GM23248 (cell line): Measurements from ENCODE around the gene C3orf85. TPM values are rescaled to one million over a fixed set of nuclear protein-coding genes. Genes with fewer than 3 reads are reported as not detected.

ENCODE experiments used
- DNase-seq: peaks from one replicate; pipeline ENCODE4 v3.0.0-alpha.2; 2015
- H2AFZ ChIP-seq: fragments of 200-600 bp; sonication (generic); 2 replicates; pipeline ENCODE4 v1.6.1; 2016; ENCODE audit warnings: antibody characterized with exemption
- H3F3A ChIP-seq: fragments of 200-600 bp; sonication (generic); 2 replicates; pipeline ENCODE4 v1.6.1; 2016; ENCODE audit warnings: mild to moderate bottlenecking, antibody characterized with exemption, mixed run types; ENCODE audit not compliant: insufficient read depth
- H3K27ac ChIP-seq: fragments of 200-600 bp; sonication (generic); 2 replicates; pipeline ENCODE4 v1.5.1; 2016; ENCODE audit warnings: mild to moderate bottlenecking
- H3K27me3 ChIP-seq: fragments of 200-600 bp; sonication (generic); replicated peaks from 2 replicates; pipeline ENCODE4 v1.6.1; 2016; ENCODE audit warnings: mild to moderate bottlenecking; ENCODE audit not compliant: insufficient read depth
- H3K36me3 ChIP-seq: fragments of 200-600 bp; sonication (generic); 2 replicates; pipeline ENCODE4 v1.6.1; 2016; ENCODE audit warnings: low read depth, mild to moderate bottlenecking
- H3K4me1 ChIP-seq: fragments of 200-600 bp; sonication (generic); 2 replicates; pipeline ENCODE4 v1.6.1; 2016; ENCODE audit warnings: mild to moderate bottlenecking; ENCODE audit not compliant: insufficient read depth
- H3K4me2 ChIP-seq: fragments of 200-600 bp; sonication (generic); one replicate; pipeline ENCODE4 v1.6.1; 2016; ENCODE audit warnings: mild to moderate bottlenecking; ENCODE audit not compliant: unreplicated experiment
- H3K4me3 ChIP-seq: fragments of 200-600 bp; sonication (generic); 2 replicates; pipeline ENCODE4 v1.5.1; 2016; ENCODE audit warnings: mild to moderate bottlenecking
- H3K79me2 ChIP-seq: fragments of 200-600 bp; sonication (generic); 2 replicates; pipeline ENCODE4 v1.6.1; 2016; ENCODE audit warnings: mild to moderate bottlenecking; ENCODE audit not compliant: insufficient read depth
- H3K9ac ChIP-seq: fragments of 200-600 bp; sonication (generic); 2 replicates; pipeline ENCODE4 v1.6.1; 2016; ENCODE audit warnings: mild to moderate bottlenecking
- H3K9me2 ChIP-seq: fragments of 200-600 bp; sonication (generic); 2 replicates; pipeline ENCODE4 v1.6.1; 2016; ENCODE audit warnings: mixed run types, mild to moderate bottlenecking, moderate library complexity; ENCODE audit not compliant: insufficient read depth
- H3K9me3 ChIP-seq: fragments of 200-600 bp; sonication (generic); one replicate; pipeline ENCODE4 v1.6.1; 2017; ENCODE audit warnings: low read depth
- H4K20me1 ChIP-seq: fragments of 200-600 bp; sonication (generic); 2 replicates; pipeline ENCODE4 v1.6.0; 2016; ENCODE audit not compliant: insufficient read depth
- EZH2 ChIP-seq: fragments of 200-600 bp; sonication (generic); IDR thresholded peaks from 2 replicates; pipeline ENCODE4 v1.6.1; 2018; ENCODE audit warnings: antibody characterized with exemption, mild to moderate bottlenecking; ENCODE audit not compliant: insufficient read depth, poor library complexity, severe bottlenecking
- EZH2phosphoT487 ChIP-seq: fragments of 200-600 bp; sonication (generic); IDR thresholded peaks from 2 replicates; pipeline ENCODE4 v1.6.1; 2018; ENCODE audit warnings: antibody characterized with exemption, moderate library complexity, mild to moderate bottlenecking, low read depth; ENCODE audit not compliant: insufficient read depth
- WGBS, 2 experiments: methylation state at CpG; one replicate each; pipeline ENCODE4 v1.1.6; 2015 to 2017; ENCODE audit warnings: low lambda C conversion rate in 2 of 2, low coverage in 1 of 2; ENCODE audit errors: missing lambda C conversion rate in 2 of 2; 5-methylcytosine and 5-hydroxymethylcytosine counted together
- in situ Hi-C: fragments of 300-500 bp; cut with MboI; formaldehyde crosslinking; loops from 2 replicates; pipeline ENCODE4 v1.15.0; 2020
- polyA plus RNA-seq: library from polyadenylated mRNA; unstranded; fragments of >200 nt; fragmentation: Nextera tagmentation; extraction: Ambion mirVana; gene quantifications from 2 replicates; pipeline ENCODE4 v1.2.1, GENCODE V29; 2016
- total RNA-seq: library from RNA; depleted of rRNA; stranded (reverse); fragments of >200 nt; shearing (Covaris generic); gene quantifications from 2 replicates; pipeline ENCODE4 v1.2.3, GENCODE V29; 2014

The C3orf85 gene
- total and polyA plus RNA-seq, 2 experiments from 2014 or later: not detected

GRCh38 chr3:109154979-109155378 is 18.5 kb downstream of the C3orf85 start:
- no peak overlapping the region for H3K4me2 ChIP-seq
- in situ Hi-C loops: no loop called here
- no peaks in the 10 kb centered on the region for H3K9me3 ChIP-seq
- DNase-seq: no peak
- no peaks in the 10 kb centered on the region for H4K20me1 ChIP-seq
- no peaks in the 10 kb centered on the region for H3K9me2 ChIP-seq
- TF ChIP-seq EZH2: no peak
- TF ChIP-seq EZH2phosphoT487: no peak
- H3K27ac ChIP-seq: no peak overlapping the region
- H3K27me3 ChIP-seq: no peaks in the 10 kb centered on the region
- H3F3A ChIP-seq: no peaks in the 10 kb centered on the region
- no peaks in the 10 kb centered on the region for H3K36me3 ChIP-seq
- 11 to 17% methylated on average over 2 of the region's 2 CpGs for WGBS, 2 experiments
- no peak overlapping the region for H3K9ac ChIP-seq
- H3K4me3 ChIP-seq: no peak overlapping the region
- H3K79me2 ChIP-seq: no peaks in the 10 kb centered on the region
- H3K4me1 ChIP-seq: no peaks in the 10 kb centered on the region
- H2AFZ ChIP-seq: no peak overlapping the region

- Histone ChIP-seq H3K9me3 (no peaks in the 10 kb centered on the region), H3K27me3 (no peaks in the 10 kb centered on the region), H3K27ac (no peak overlapping the region), H3K79me2 (no peaks in the 10 kb centered on the region), H2AFZ (no peak overlapping the region), H3K9me2 (no peaks in the 10 kb centered on the region), H3F3A (no peaks in the 10 kb centered on the region), H3K4me3 (no peak overlapping the region), H4K20me1 (no peaks in the 10 kb centered on the region), H3K9ac (no peak overlapping the region), H3K4me2 (no peak overlapping the region), H3K36me3 (no peaks in the 10 kb centered on the region), H3K4me1 (no peaks in the 10 kb centered on the region)
- in situ Hi-C loops: no loop called here
- 2 to 5% methylated on average over 1 of the region's 1 CpG for WGBS, 2 experiments
- no peak for DNase-seq
- TF ChIP-seq EZH2 (no peak), EZH2phosphoT487 (no peak)
These were observed 19.3 kb downstream of the C3orf85 start for GRCh38 chr3:109155828-109156227.

- Histone ChIP-seq H3K9ac (no peak overlapping the region), H3K36me3 (no peaks in the 10 kb centered on the region), H3K27ac (no peak overlapping the region), H3K9me3 (no peaks in the 10 kb centered on the region), H3K9me2 (no peaks in the 10 kb centered on the region), H3F3A (no peaks in the 10 kb centered on the region), H3K79me2 (no peaks in the 10 kb centered on the region), H3K27me3 (no peaks in the 10 kb centered on the region), H3K4me3 (no peak overlapping the region), H3K4me2 (no peak overlapping the region), H4K20me1 (no peaks in the 10 kb centered on the region), H2AFZ (no peak overlapping the region), H3K4me1 (no peaks in the 10 kb centered on the region)
- WGBS, 2 experiments: 41 to 51% methylated on average over 2 of the region's 2 CpGs
- no peak for DNase-seq
- in situ Hi-C loops: no loop called here
- TF ChIP-seq EZH2: no peak
- no peak for TF ChIP-seq EZH2phosphoT487
These were observed 25.1 kb downstream of the C3orf85 start for GRCh38 chr3:109161487-109162123.

DNA sequence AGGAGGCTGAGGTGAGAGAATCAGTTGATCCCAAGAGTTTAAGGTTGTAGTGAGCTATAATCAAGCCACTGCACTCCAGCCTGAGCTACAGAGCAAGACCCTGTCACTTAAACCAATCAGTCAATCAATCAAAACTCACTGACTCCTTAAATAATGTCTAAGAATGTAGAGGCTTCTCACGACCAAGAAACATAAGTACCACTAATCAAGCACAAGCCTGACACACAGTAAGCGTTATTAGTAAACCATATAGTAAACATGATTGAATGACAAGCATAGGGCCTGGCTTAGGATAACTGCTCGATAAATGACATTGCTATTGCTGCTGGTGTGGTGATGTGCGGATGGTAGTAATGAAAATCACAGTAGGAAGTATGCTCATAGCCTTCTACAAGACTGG is 29.4 kb downstream of the C3orf85 start:
- Histone ChIP-seq H3K27ac (no peak overlapping the region), H3K36me3 (no peaks in the 10 kb centered on the region), H3K9ac (no peak overlapping the region), H3K4me3 (no peak overlapping the region), H3K9me2 (no peaks in the 10 kb centered on the region), H3K4me2 (no peak overlapping the region), H3F3A (no peaks in the 10 kb centered on the region), H3K79me2 (no peaks in the 10 kb centered on the region), H4K20me1 (no peaks in the 10 kb centered on the region), H3K9me3 (no peaks in the 10 kb centered on the region), H2AFZ (no peak overlapping the region), H3K27me3 (no peaks in the 10 kb centered on the region), H3K4me1 (no peaks in the 10 kb centered on the region)
- 35 to 50% methylated on average over 4 of the region's 4 CpGs for whole genome bisulfite sequencing, 2 experiments
- DNase-seq: no peak
- in situ Hi-C loops: no loop called here
- no peak for TF ChIP-seq EZH2
- no peak for TF ChIP-seq EZH2phosphoT487

DNA sequence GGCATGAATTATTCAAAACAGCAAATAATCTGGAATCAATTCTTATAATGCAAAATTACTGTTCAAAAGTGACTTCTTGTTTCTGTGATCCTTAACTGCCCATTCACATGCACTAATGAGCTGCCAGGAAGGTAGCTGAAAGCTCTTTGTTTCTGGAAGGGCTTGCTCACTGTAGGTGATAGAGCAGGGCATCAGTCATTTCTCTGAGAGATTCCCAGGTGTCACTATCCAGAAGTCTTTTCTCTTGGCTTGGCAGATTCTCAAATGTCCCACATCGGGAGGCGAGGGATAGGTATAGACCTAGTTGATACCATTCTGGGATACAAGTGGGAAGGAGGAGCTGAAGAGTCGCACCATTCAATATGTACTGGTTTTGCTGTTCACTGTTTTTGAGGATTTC is 35.0 kb downstream of the C3orf85 start:
- Histone ChIP-seq H3K4me3 (no peak overlapping the region), H3F3A (no peaks in the 10 kb centered on the region), H3K9ac (no peak overlapping the region), H3K79me2 (no peaks in the 10 kb centered on the region), H3K4me1 (no peaks in the 10 kb centered on the region), H2AFZ (no peak overlapping the region), H3K27ac (no peak overlapping the region), H3K4me2 (no peak overlapping the region), H4K20me1 (no peaks in the 10 kb centered on the region), H3K36me3 (no peaks in the 10 kb centered on the region), H3K9me3 (no peaks in the 10 kb centered on the region), H3K27me3 (no peaks in the 10 kb centered on the region), H3K9me2 (no peaks in the 10 kb centered on the region)
- whole genome bisulfite sequencing, 2 experiments: 49 to 53% methylated on average over 3 of the region's 3 CpGs
- no peak for DNase-seq
- in situ Hi-C loops: no loop called here
- TF ChIP-seq EZH2phosphoT487 (no peak), EZH2 (no peak)
